H9 (cell line): Measurements from ENCODE around the gene TBX21. TPM values are rescaled to one million over a fixed set of nuclear protein-coding genes. Genes with fewer than 3 reads are reported as not detected.

Experiments
- DNase-seq: peaks from one replicate; pipeline ENCODE4 v3.0.0-alpha.2; 2017
- H2AFZ ChIP-seq: one replicate; pipeline ENCODE4 v1.6.1; 2013; ENCODE audit warnings: mild to moderate bottlenecking, low read length, control low read depth, moderate library complexity
- H2AK5ac ChIP-seq: 2 replicates; pipeline ENCODE4 v1.6.1; 2013; ENCODE audit warnings: low read length, control low read depth, mixed read lengths; ENCODE audit not compliant: insufficient read length
- H2BK120ac ChIP-seq: one replicate; pipeline ENCODE4 v1.6.1; 2013; ENCODE audit warnings: low read depth, mild to moderate bottlenecking, low read length, control low read depth, inconsistent platforms; ENCODE audit not compliant: poor library complexity, severe bottlenecking
- H2BK12ac ChIP-seq: 2 replicates; pipeline ENCODE4 v1.6.1; 2013; ENCODE audit warnings: low read length, control low read depth, mixed read lengths, low read depth; ENCODE audit not compliant: insufficient read length
- H2BK15ac ChIP-seq: 2 replicates; pipeline ENCODE4 v1.6.1; 2013; ENCODE audit warnings: low read depth, low read length, control low read depth
- H2BK20ac ChIP-seq: one replicate; pipeline ENCODE4 v1.6.1; 2013; ENCODE audit warnings: low read depth, mild to moderate bottlenecking, low read length, control low read depth, inconsistent platforms; ENCODE audit not compliant: poor library complexity, severe bottlenecking
- H2BK5ac ChIP-seq: 2 replicates; pipeline ENCODE4 v1.6.1; 2013; ENCODE audit warnings: low read length, control low read depth, mixed read lengths; ENCODE audit not compliant: insufficient read length
- H3K14ac ChIP-seq: 2 replicates; pipeline ENCODE4 v1.6.1; 2013; ENCODE audit warnings: low read length, control low read depth; ENCODE audit not compliant: insufficient read depth
- H3K18ac ChIP-seq: 2 replicates; pipeline ENCODE4 v1.6.1; 2013; ENCODE audit warnings: low read depth, mild to moderate bottlenecking, mixed read lengths, low read length, control low read depth; ENCODE audit not compliant: insufficient read length
- H3K23ac ChIP-seq: 2 replicates; pipeline ENCODE4 v1.6.1; 2013; ENCODE audit warnings: low read length, control low read depth, mixed read lengths, low read depth; ENCODE audit not compliant: insufficient read length
- H3K23me2 ChIP-seq: 2 replicates; pipeline ENCODE4 v1.6.1; 2013; ENCODE audit warnings: low read depth, mild to moderate bottlenecking, mixed read lengths, low read length, control low read depth; ENCODE audit not compliant: insufficient read length, poor library complexity, severe bottlenecking
- H3K27ac ChIP-seq: 2 replicates; pipeline ENCODE4 v1.5.1; 2013; ENCODE audit warnings: low read length, control low read depth, mixed read lengths, low read depth; ENCODE audit not compliant: insufficient read length
- H3K27me3 ChIP-seq: 2 replicates; pipeline ENCODE4 v1.6.1; 2013; ENCODE audit warnings: low read length, control low read depth, inconsistent platforms; ENCODE audit not compliant: insufficient read depth
- H3K4ac ChIP-seq: 2 replicates; pipeline ENCODE4 v1.6.1; 2013; ENCODE audit warnings: low read depth, mild to moderate bottlenecking, control low read depth, inconsistent platforms, low read length, moderate library complexity
- H3K4me1 ChIP-seq: 2 replicates; pipeline ENCODE4 v1.6.1; 2013; ENCODE audit warnings: low read length, control low read depth, inconsistent platforms; ENCODE audit not compliant: insufficient read depth
- H3K4me2 ChIP-seq: 2 replicates; pipeline ENCODE4 v1.6.1; 2013; ENCODE audit warnings: low read length, control low read depth, mixed read lengths; ENCODE audit not compliant: insufficient read length, insufficient read depth
- H3K56ac ChIP-seq: 2 replicates; pipeline ENCODE4 v1.6.1; 2013; ENCODE audit warnings: low read depth, mild to moderate bottlenecking, mixed read lengths, low read length, control low read depth; ENCODE audit not compliant: insufficient read length
- H3K79me1 ChIP-seq: 2 replicates; pipeline ENCODE4 v1.6.1; 2013; ENCODE audit warnings: low read depth, mild to moderate bottlenecking, moderate library complexity, low read length, control low read depth, inconsistent platforms; ENCODE audit not compliant: insufficient read depth, poor library complexity, severe bottlenecking
- H3K79me2 ChIP-seq: 2 replicates; pipeline ENCODE4 v1.6.1; 2013; ENCODE audit warnings: low read length, control low read depth, inconsistent platforms; ENCODE audit not compliant: insufficient read depth
- H3K9ac ChIP-seq: 2 replicates; pipeline ENCODE4 v1.6.1; 2013; ENCODE audit warnings: low read length, control low read depth, mixed read lengths; ENCODE audit not compliant: insufficient read length; ENCODE audit errors: extremely low read depth
- H3K9me3 ChIP-seq: one replicate; pipeline ENCODE4 v1.6.1; 2013; ENCODE audit warnings: low read depth, low read length, inconsistent platforms; ENCODE audit not compliant: control insufficient read depth
- H3T11ph ChIP-seq: one replicate; pipeline ENCODE4 v1.6.1; 2013; ENCODE audit warnings: mild to moderate bottlenecking, low read length, control low read depth, inconsistent platforms
- H4K20me1 ChIP-seq: one replicate; pipeline ENCODE4 v1.6.1; 2013; ENCODE audit not compliant: control insufficient read depth, insufficient read length, insufficient read depth
- H4K5ac ChIP-seq: 2 replicates; pipeline ENCODE4 v1.6.1; 2013; ENCODE audit warnings: low read depth, mild to moderate bottlenecking, mixed read lengths, low read length, control low read depth; ENCODE audit not compliant: insufficient read length
- H4K8ac ChIP-seq: replicated peaks from 2 replicates; pipeline ENCODE4 v1.6.1; 2013; ENCODE audit warnings: low read length, control low read depth, mixed read lengths, low read depth; ENCODE audit not compliant: insufficient read length
- H4K91ac ChIP-seq: 2 replicates; pipeline ENCODE4 v1.6.1; 2013; ENCODE audit warnings: low read depth, mild to moderate bottlenecking, moderate library complexity, mixed read lengths, low read length, control low read depth; ENCODE audit not compliant: insufficient read length
- H3K27ac Mint-ChIP-seq, 3 experiments: 2 replicates in 2 of 3; 3 replicates in 1 of 3; pipeline ENCODE4 v1.8.0; 2020 to 2021; ENCODE audit warnings: mixed read lengths in 3 of 3, mild to moderate bottlenecking in 1 of 3, moderate library complexity in 1 of 3
- H3K27me3 Mint-ChIP-seq: 2 replicates; pipeline ENCODE4 v1.8.0; 2021; ENCODE audit warnings: low read depth, mild to moderate bottlenecking, moderate library complexity, mixed read lengths
- H3K36me3 Mint-ChIP-seq, 3 experiments: 2 replicates in 2 of 3; 3 replicates in 1 of 3; pipeline ENCODE4 v1.8.0; 2020 to 2021; ENCODE audit warnings: low read depth in 3 of 3, mixed read lengths in 3 of 3; ENCODE audit not compliant: insufficient read depth in 1 of 3
- H3K4me1 Mint-ChIP-seq, 2 experiments: 2 replicates each; pipeline ENCODE4 v1.8.0; 2020; ENCODE audit warnings: mixed read lengths in 2 of 2
- H3K4me3 Mint-ChIP-seq, 2 experiments: 2 replicates in 1 of 2; 3 replicates in 1 of 2; pipeline ENCODE4 v1.8.0; 2020 to 2021; ENCODE audit warnings: mild to moderate bottlenecking in 2 of 2, mixed read lengths in 2 of 2, moderate library complexity in 1 of 2
- H3K9me3 Mint-ChIP-seq, 2 experiments: 2 replicates in 1 of 2; 3 replicates in 1 of 2; pipeline ENCODE4 v1.8.0; 2020; ENCODE audit warnings: mild to moderate bottlenecking in 2 of 2, mixed read lengths in 2 of 2, moderate library complexity in 1 of 2
- CTCF ChIP-seq: fragments of 200-600 bp; sonication (generic); conservative IDR thresholded peaks from 3 replicates; pipeline ENCODE4 v1.8.0; 2021; ENCODE audit warnings: antibody characterized with exemption, mild to moderate bottlenecking
- WGBS: extraction: QIAGEN DNeasy Blood & Tissue Kit; methylation state at CpG from one replicate; pipeline ENCODE4 v1.1.7; 2013; ENCODE audit warnings: missing lambda C conversion rate, low lambda C conversion rate, mixed read lengths; ENCODE audit not compliant: insufficient read length; ENCODE audit errors: extremely low coverage; 5-methylcytosine and 5-hydroxymethylcytosine counted together
- total RNA-seq: library from RNA; stranded (reverse); gene quantifications from 2 replicates; pipeline ENCODE4 v1.2.1, GENCODE V29; 2021

Gene TBX21
- total RNA-seq, 1 experiment from 2014 or later, result not detected

DNA sequence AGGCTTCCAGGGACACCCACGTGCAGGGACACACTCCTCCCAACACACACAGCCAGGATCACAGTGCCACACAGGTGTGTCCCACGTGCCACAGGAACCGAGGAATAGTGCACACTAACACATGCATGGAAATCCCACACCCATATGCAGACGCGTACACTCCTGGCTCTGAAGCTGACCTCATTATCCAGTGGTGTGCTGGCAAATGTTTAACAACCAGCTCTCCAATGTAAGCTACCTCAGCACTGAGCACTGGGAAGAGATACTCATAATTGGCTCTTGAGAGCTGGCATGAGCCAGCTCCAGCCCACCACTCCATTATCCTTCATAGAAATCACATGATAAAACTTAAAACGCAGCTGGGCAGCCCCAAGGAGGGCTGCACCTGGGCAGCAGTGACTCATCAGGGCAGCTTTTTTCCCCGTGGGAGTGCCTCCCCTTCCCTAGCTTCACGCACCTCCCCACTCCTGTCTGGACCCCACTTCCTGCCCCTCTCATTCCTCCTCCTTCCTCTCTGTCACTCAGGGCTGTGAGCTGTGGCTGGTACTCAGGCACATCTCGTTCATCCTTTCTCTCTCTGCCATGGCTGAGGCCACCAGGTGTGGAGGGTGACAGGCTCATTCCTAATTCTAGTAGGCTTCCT is 14.9 kb upstream of the TBX21 start:
- Mint-ChIP-seq H3K4me1 (peaks cover 27 to 38% of the 10 kb centered on the region in 2 experiments), H3K4me3 (no peak overlapping the region; a peak in 1 of 5 replicates), H3K27me3 (peaks cover 79% of the 10 kb centered on the region), H3K9me3 (no peaks in the 10 kb centered on the region), H3K27ac (peak overlapping the region in 1 of 3 experiments; percentile 5; a peak in 2 of 7 replicates), H3K36me3 (no peaks in the 10 kb centered on the region)
- no peak overlapping the region for H2BK12ac ChIP-seq
- H3K18ac ChIP-seq, result no peak overlapping the region
- no peak overlapping the region for H3K4ac ChIP-seq
- H3K56ac ChIP-seq, result no peak overlapping the region
- DNase-seq, result no peak
- no peak overlapping the region for H3K23ac ChIP-seq
- H3K4me1 ChIP-seq, result no peaks in the 10 kb centered on the region
- H4K20me1 ChIP-seq, result no peaks in the 10 kb centered on the region
- no peak overlapping the region for H2BK20ac ChIP-seq
- no peak overlapping the region for H3K4me2 ChIP-seq
- H3T11ph ChIP-seq, result no peak overlapping the region
- H4K91ac ChIP-seq, result no peak overlapping the region
- no peak overlapping the region for H2AFZ ChIP-seq
- no peak for TF ChIP-seq CTCF
- no peak overlapping the region for H2AK5ac ChIP-seq
- H4K8ac ChIP-seq, result no peak overlapping the region
- WGBS, result no CpG with 5 or more reads among the region's 9 CpGs
- no peak overlapping the region for H4K5ac ChIP-seq
- no peak overlapping the region for H3K9ac ChIP-seq
- no peaks in the 10 kb centered on the region for H3K79me1 ChIP-seq
- H3K23me2 ChIP-seq, result peaks cover 3% of the 10 kb centered on the region
- no peak overlapping the region for H3K14ac ChIP-seq
- no peak overlapping the region for H2BK15ac ChIP-seq
- H3K27ac ChIP-seq, result no peak overlapping the region
- H3K79me2 ChIP-seq, result no peaks in the 10 kb centered on the region
- H2BK120ac ChIP-seq, result no peak overlapping the region
- H2BK5ac ChIP-seq, result no peak overlapping the region
- no peaks in the 10 kb centered on the region for H3K9me3 ChIP-seq
- H3K27me3 ChIP-seq, result peaks cover 2% of the 10 kb centered on the region; the same call in 1 of the 2 replicates
